ENCODE results near the gene RAB17. TPM values are rescaled to one million over a fixed set of nuclear protein-coding genes. Genes with fewer than 3 reads are reported as not detected.

RAB17 gene
- total RNA-seq, 2 donors from 2014 or later, result 12.6 to 13.6 TPM

GRCh38 chr2:237569041-237569440 is 21.5 kb downstream of the RAB17 start:
- H3K36me3 ChIP-seq, result no peaks in the 10 kb centered on the region
- TF ChIP-seq POLR2A (IDR thresholded peaks at IDR 0.05) (no peak), POLR2AphosphoS5 (IDR thresholded peaks at IDR 0.05) (no peak)
- TF ChIP-seq, protein P1, sequence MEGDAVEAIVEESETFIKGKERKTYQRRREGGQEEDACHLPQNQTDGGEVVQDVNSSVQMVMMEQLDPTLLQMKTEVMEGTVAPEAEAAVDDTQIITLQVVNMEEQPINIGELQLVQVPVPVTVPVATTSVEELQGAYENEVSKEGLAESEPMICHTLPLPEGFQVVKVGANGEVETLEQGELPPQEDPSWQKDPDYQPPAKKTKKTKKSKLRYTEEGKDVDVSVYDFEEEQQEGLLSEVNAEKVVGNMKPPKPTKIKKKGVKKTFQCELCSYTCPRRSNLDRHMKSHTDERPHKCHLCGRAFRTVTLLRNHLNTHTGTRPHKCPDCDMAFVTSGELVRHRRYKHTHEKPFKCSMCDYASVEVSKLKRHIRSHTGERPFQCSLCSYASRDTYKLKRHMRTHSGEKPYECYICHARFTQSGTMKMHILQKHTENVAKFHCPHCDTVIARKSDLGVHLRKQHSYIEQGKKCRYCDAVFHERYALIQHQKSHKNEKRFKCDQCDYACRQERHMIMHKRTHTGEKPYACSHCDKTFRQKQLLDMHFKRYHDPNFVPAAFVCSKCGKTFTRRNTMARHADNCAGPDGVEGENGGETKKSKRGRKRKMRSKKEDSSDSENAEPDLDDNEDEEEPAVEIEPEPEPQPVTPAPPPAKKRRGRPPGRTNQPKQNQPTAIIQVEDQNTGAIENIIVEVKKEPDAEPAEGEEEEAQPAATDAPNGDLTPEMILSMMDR (IDR thresholded peaks at IDR 0.05), result no peak
- no peak for DNase-seq (ENCODE audit: low spot score)
- no peak overlapping the region for H3K4me3 ChIP-seq
- WGBS, result 94% methylated on average over 5 of the region's 5 CpGs
- intact Hi-C loops (cut with DNase I), result no loop called here
- no peak overlapping the region for H3K27ac ChIP-seq
- no peaks in the 10 kb centered on the region for H3K9me3 ChIP-seq
- H3K27me3 ChIP-seq (replicated peaks; ENCODE audit: insufficient read depth), result no peaks in the 10 kb centered on the region
- peaks cover 6% of the 10 kb centered on the region for H3K4me1 ChIP-seq (replicated peaks)

GRCh38 chr2:237568121-237568660 is 22.3 kb downstream of the RAB17 start:
- H3K27ac ChIP-seq, result no peak overlapping the region
- H3K9me3 ChIP-seq, result no peaks in the 10 kb centered on the region
- no peak for DNase-seq (ENCODE audit: low spot score)
- H3K4me1 ChIP-seq (replicated peaks), result peaks cover 6% of the 10 kb centered on the region
- no peak overlapping the region for H3K4me3 ChIP-seq
- no peaks in the 10 kb centered on the region for H3K27me3 ChIP-seq (replicated peaks; ENCODE audit: insufficient read depth)
- intact Hi-C loops (cut with DNase I), result no loop called here
- WGBS, result 77% methylated on average over 9 of the region's 9 CpGs
- no peaks in the 10 kb centered on the region for H3K36me3 ChIP-seq
- TF ChIP-seq, protein P1 (IDR thresholded peaks at IDR 0.05), result no peak
- no peak for TF ChIP-seq POLR2AphosphoS5 (IDR thresholded peaks at IDR 0.05)
- no peak for TF ChIP-seq POLR2A (IDR thresholded peaks at IDR 0.05)

DNA sequence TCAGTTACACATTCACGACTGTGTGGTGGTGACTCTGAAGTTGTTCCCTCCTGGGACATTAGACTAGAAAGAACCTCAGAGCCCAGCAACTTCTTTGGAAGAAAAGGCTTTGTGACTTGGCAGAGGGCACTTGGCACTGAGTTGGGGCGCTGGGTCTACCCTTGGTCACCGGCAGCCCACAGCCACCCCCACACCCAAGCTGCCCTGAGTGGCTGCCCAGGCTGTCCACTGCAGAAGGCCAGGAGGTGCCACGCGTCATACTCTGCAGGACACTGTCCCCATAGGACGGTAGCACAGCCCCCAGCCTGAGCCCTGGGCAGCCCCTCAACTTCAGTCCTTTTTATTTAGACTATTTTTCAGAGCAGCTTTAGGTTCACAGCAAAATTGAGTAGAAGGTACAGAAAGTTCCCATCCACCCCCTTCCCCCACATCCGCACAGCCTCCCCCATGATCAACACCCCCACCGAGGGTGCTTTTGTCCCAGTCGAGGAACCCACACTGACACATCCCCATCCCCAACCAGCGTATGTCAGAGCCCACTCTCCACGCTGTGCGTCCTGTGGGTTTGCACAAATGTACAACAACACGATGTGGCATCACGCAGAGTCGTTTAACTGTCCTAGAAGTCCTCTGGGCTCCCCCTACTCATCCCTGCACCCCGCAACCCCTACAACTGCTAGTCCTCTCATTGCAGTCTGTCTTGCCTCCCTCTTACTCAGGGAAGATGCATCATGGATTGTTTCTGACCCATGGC is 23.1 kb downstream of the RAB17 start:
- no peaks in the 10 kb centered on the region for H3K27me3 ChIP-seq (replicated peaks; ENCODE audit: insufficient read depth)
- no peaks in the 10 kb centered on the region for H3K36me3 ChIP-seq
- TF ChIP-seq POLR2AphosphoS5 (IDR thresholded peaks at IDR 0.05) (no peak), POLR2A (IDR thresholded peaks at IDR 0.05) (no peak)
- TF ChIP-seq, protein P1 (IDR thresholded peaks at IDR 0.05), result no peak
- H3K27ac ChIP-seq, result no peak overlapping the region
- H3K4me3 ChIP-seq, result no peak overlapping the region
- DNase-seq (ENCODE audit: low spot score), result no peak
- H3K4me1 ChIP-seq (replicated peaks), result peaks cover 4% of the 10 kb centered on the region
- no peaks in the 10 kb centered on the region for H3K9me3 ChIP-seq
- WGBS, result 80% methylated on average over 16 of the region's 16 CpGs
- intact Hi-C loops (cut with DNase I), result no loop called here

- Histone ChIP-seq H3K9me3 (no peaks in the 10 kb centered on the region), H3K4me3 (no peak within 1 kb of the TSS), H3K4me1 (replicated peaks) (no peaks in the 10 kb centered on the region), H3K27me3 (replicated peaks; ENCODE audit: insufficient read depth) (no peaks in the 10 kb centered on the region), H3K27ac (no peak within 1 kb of the TSS), H3K36me3 (no peaks in the 10 kb centered on the region)
- TF ChIP-seq POLR2A (IDR thresholded peaks at IDR 0.05), result no peak
- TF ChIP-seq POLR2AphosphoS5 (IDR thresholded peaks at IDR 0.05), result no peak
- TF ChIP-seq, protein P1 (IDR thresholded peaks at IDR 0.05), result no peak
- WGBS, result 82% methylated on average over 31 of the region's 32 CpGs
- intact Hi-C loops (cut with DNase I), result no loop called here
- DNase-seq (ENCODE audit: low spot score), result no peak
Observed at GRCh38 chr2:237566401-237567235, 23.9 kb downstream of the RAB17 start, which contains the start of gene PRLH. TSS of gene PRLH (plus strand) at chr2:237566574. CDS start at chr2:237566574, 0 bp downstream.

Measured in prostate gland (tissue), 2 donors.